Keratinocyte (primary cell): ENCODE results near the gene ACSL6. TPM values are rescaled to one million over a fixed set of nuclear protein-coding genes. Genes with fewer than 3 reads are reported as not detected.

Experiments used
- DNase-seq: peaks from one replicate; pipeline ENCODE4 v3.0.0-alpha.2; 2011; ENCODE audit warnings: low read depth, missing footprints, low spot score
- FAIRE-seq: peaks from 2 replicates; lab custom pipeline; 2011; peaks lifted over from hg19 to GRCh38; lab: Jason Lieb, UNC
- H2AFZ ChIP-seq: 2 replicates; pipeline ENCODE4 v1.6.0; 2012; ENCODE audit warnings: low read length, control low read depth, inconsistent platforms; ENCODE audit not compliant: control insufficient read depth
- H3K27ac ChIP-seq: 2 replicates; pipeline ENCODE4 v1.5.1; 2011; ENCODE audit warnings: low read length; ENCODE audit not compliant: control insufficient read depth, insufficient read depth
- H3K27me3 ChIP-seq: 3 replicates; pipeline ENCODE4 v1.6.0; 2011; ENCODE audit warnings: low read length; ENCODE audit not compliant: control insufficient read depth, insufficient read depth; ENCODE audit errors: extremely low read depth
- H3K36me3 ChIP-seq, 2 experiments: 2 replicates in 1 of 2; 3 replicates in 1 of 2; pipeline ENCODE4 v1.5.1; 2011; ENCODE audit warnings: low read length in 2 of 2, mild to moderate bottlenecking in 1 of 2; ENCODE audit not compliant: control insufficient read depth in 2 of 2, insufficient read depth in 2 of 2; ENCODE audit errors: extremely low read depth in 1 of 2
- H3K4me1 ChIP-seq: 3 replicates; pipeline ENCODE4 v1.5.1; 2011; ENCODE audit warnings: low read length; ENCODE audit not compliant: control insufficient read depth, insufficient read depth; ENCODE audit errors: extremely low read depth
- H3K4me2 ChIP-seq: 3 replicates; pipeline ENCODE4 v1.6.0; 2011; ENCODE audit warnings: low read depth, low read length; ENCODE audit not compliant: control insufficient read depth, insufficient read depth; ENCODE audit errors: extremely low read depth
- H3K4me3 ChIP-seq, 3 experiments: fragments of 200-600 bp in 1 of 3; sonication (generic) in 1 of 3; 2 replicates in 2 of 3; 3 replicates in 1 of 3; pipeline ENCODE4 v1.5.1; 2011 to 2016; ENCODE audit warnings: low read length in 3 of 3, mild to moderate bottlenecking in 3 of 3, control low read depth in 2 of 3, inconsistent platforms in 1 of 3, low read depth in 1 of 3, mixed read lengths in 1 of 3, mixed run types in 1 of 3, moderate library complexity in 1 of 3; ENCODE audit not compliant: control insufficient read depth in 2 of 3, insufficient read depth in 2 of 3; ENCODE audit errors: extremely low read depth in 1 of 3
- H3K79me2 ChIP-seq: 2 replicates; pipeline ENCODE4 v1.6.0; 2012; ENCODE audit warnings: low read length; ENCODE audit not compliant: control insufficient read depth, insufficient read depth
- H3K9ac ChIP-seq: 3 replicates; pipeline ENCODE4 v1.6.0; 2011; ENCODE audit warnings: low read length; ENCODE audit not compliant: control insufficient read depth, insufficient read depth; ENCODE audit errors: extremely low read depth
- H3K9me1 ChIP-seq: 3 replicates; pipeline ENCODE4 v1.6.0; 2011; ENCODE audit warnings: low read length; ENCODE audit not compliant: control insufficient read depth, insufficient read depth; ENCODE audit errors: extremely low read depth
- H3K9me3 ChIP-seq: 2 replicates; pipeline ENCODE4 v1.5.1; 2012; ENCODE audit warnings: low read depth, low read length; ENCODE audit not compliant: control insufficient read depth
- H4K20me1 ChIP-seq: 3 replicates; pipeline ENCODE4 v1.6.0; 2011; ENCODE audit warnings: low read length; ENCODE audit not compliant: control insufficient read depth, insufficient read depth; ENCODE audit errors: extremely low read depth
- CTCF ChIP-seq, 3 experiments: IDR thresholded peaks in 1 of 3; conservative IDR thresholded peaks in 1 of 3; optimal IDR thresholded peaks in 1 of 3; 2 replicates in 2 of 3; 3 replicates in 1 of 3; pipeline versions ENCODE3 to v1.5.1; 2011; ENCODE audit warnings: low read length in 3 of 3, mild to moderate bottlenecking in 3 of 3, moderate library complexity in 2 of 3, control low read depth in 1 of 3, inconsistent platforms in 1 of 3; ENCODE audit not compliant: insufficient read depth in 2 of 3; ENCODE audit errors: extremely low read depth in 1 of 3
- EZH2 ChIP-seq: IDR thresholded peaks from one replicate; pipeline ENCODE4 v1.6.1; 2012; ENCODE audit warnings: inconsistent platforms, mild to moderate bottlenecking, low read length, moderate library complexity
- dilution Hi-C: fragments of 300-500 bp; cut with MboI; formaldehyde crosslinking; loops from one replicate; pipeline ENCODE4 v1.7.0; 2020; ENCODE audit warnings: low sequenced_read_pairs; ENCODE audit not compliant: extremely low pct_ligation_motif_present
- polyA plus RNA-seq, 5 experiments: library from polyadenylated mRNA; depleted of rRNA in 3 of 5; stranded (reverse) in 3 of 5; stranded (forward) in 1 of 5; unstranded in 1 of 5; fragments of >200 nt; gene quantifications; 1 replicate in 1 of 5; 2 replicates in 3 of 5; 3 replicates in 1 of 5; pipeline versions ENCODE4 v1.2.1 to v1.2.3, GENCODE V29; 2011 to 2012; ENCODE audit warnings: missing spikeins in 2 of 5, low read depth in 1 of 5, low replicate concordance in 1 of 5

ACSL6 gene
- polyA plus RNA-seq, 1 donor (not counting 4 experiments of a cell fraction or from before 2014, with no cell fraction given) = 0.18 TPM

- Histone ChIP-seq H3K27me3 (peaks cover 4% of the 10 kb centered on the region), H3K79me2 (no peaks in the 10 kb centered on the region), H3K4me3 (no peak overlapping the region), H3K9me3 (no peaks in the 10 kb centered on the region), H3K9me1 (no peaks in the 10 kb centered on the region), H4K20me1 (no peaks in the 10 kb centered on the region), H3K9ac (no peak overlapping the region), H2AFZ (no peak overlapping the region), H3K4me2 (no peak overlapping the region), H3K27ac (no peak overlapping the region), H3K4me1 (no peaks in the 10 kb centered on the region), H3K36me3 (no peaks in the 10 kb centered on the region)
- dilution Hi-C loops = no loop called here
- DNase-seq (no peak), FAIRE-seq (no peak)
- TF ChIP-seq CTCF (optimal IDR thresholded peaks at IDR 0.05 in 1 of 3, IDR thresholded peaks at IDR 0.05 in 1 of 3, conservative IDR thresholded peaks at IDR 0.05 in 1 of 3; ENCODE audit: extremely low read depth in 1 of 3, insufficient read depth in 2 of 3, low read length in 3 of 3) (no peak), EZH2 (no peak)
Measured at GRCh38 chr5:132056610-132057497, 45.4 kb upstream of the ACSL6 start.

- no peaks in the 10 kb centered on the region for H3K79me2 ChIP-seq
- H3K27me3 ChIP-seq = peaks cover 4% of the 10 kb centered on the region
- no peak overlapping the region for H3K27ac ChIP-seq
- H3K4me1 ChIP-seq = no peaks in the 10 kb centered on the region
- no peak for DNase-seq
- H3K9me3 ChIP-seq = no peaks in the 10 kb centered on the region
- H4K20me1 ChIP-seq = no peaks in the 10 kb centered on the region
- H3K36me3 ChIP-seq = no peaks in the 10 kb centered on the region
- H3K9ac ChIP-seq = no peak overlapping the region
- FAIRE-seq = no peak
- H3K9me1 ChIP-seq = no peaks in the 10 kb centered on the region
- no peak overlapping the region for H3K4me3 ChIP-seq
- H3K4me2 ChIP-seq = no peak overlapping the region
- dilution Hi-C loops = no loop called here
- no peak overlapping the region for H2AFZ ChIP-seq
- no peak for TF ChIP-seq CTCF (optimal IDR thresholded peaks at IDR 0.05 in 1 of 3, IDR thresholded peaks at IDR 0.05 in 1 of 3, conservative IDR thresholded peaks at IDR 0.05 in 1 of 3; ENCODE audit: extremely low read depth in 1 of 3, insufficient read depth in 2 of 3, low read length in 3 of 3)
Measured at GRCh38 chr5:132055808-132056609, 44.6 kb upstream of the ACSL6 start.
